Measurements from ENCODE around the gene ENTREP3.

Gene ENTREP3

GRCh38 chr1:155277070-155277901, 22.0 kb upstream of the ENTREP3 start, which contains the start of gene HCN3:
Gene HCN3 (plus strand): TSS chr1:155277463. CDS start chr1:155277591, 128 bp downstream.
- H3K36me3 ChIP-seq (ENCODE audit: control insufficient read depth, insufficient read depth, low read length, severe bottlenecking), result no peaks in the 10 kb centered on the region
- DNase-seq (ENCODE audit: low read depth), result peak; percentile 99
- H3K4me1 ChIP-seq (ENCODE audit: control insufficient read depth, insufficient read depth, low read length), result peaks cover 11% of the 10 kb centered on the region
- peak within 1 kb of the TSS; percentile 84 for H3K9ac ChIP-seq (ENCODE audit: low read length)
- H3K9me3 ChIP-seq (ENCODE audit: control insufficient read depth, low read length), result no peaks in the 10 kb centered on the region
- H3K27me3 ChIP-seq (replicated peaks; ENCODE audit: control insufficient read depth, insufficient read depth, low read length), result no peaks in the 10 kb centered on the region
- peak within 1 kb of the TSS; percentile 84 for H3K4me3 ChIP-seq (ENCODE audit: low read length)

GRCh38 chr1:155273343-155274245, 18.3 kb upstream of the ENTREP3 start, which contains the start of gene CLK2:
Gene CLK2 (minus strand): TSS chr1:155273504. CDS start chr1:155270977, 2,527 bp downstream.
- Histone ChIP-seq H3K9ac (ENCODE audit: low read length) (peak within 1 kb of the TSS; percentile 86), H3K4me3 (ENCODE audit: low read length) (peak within 1 kb of the TSS; percentile 83), H3K4me1 (ENCODE audit: control insufficient read depth, insufficient read depth, low read length) (peaks cover 19% of the 10 kb centered on the region), H3K9me3 (ENCODE audit: control insufficient read depth, low read length) (no peaks in the 10 kb centered on the region), H3K36me3 (ENCODE audit: control insufficient read depth, insufficient read depth, low read length, severe bottlenecking) (peaks cover 28% of the 10 kb centered on the region), H3K27me3 (replicated peaks; ENCODE audit: control insufficient read depth, insufficient read depth, low read length) (no peaks in the 10 kb centered on the region)
- DNase-seq (ENCODE audit: low read depth), result peak; percentile 97

- DNase-seq (ENCODE audit: low read depth), result peak; percentile 80
- Histone ChIP-seq H3K4me3 (ENCODE audit: low read length) (peak overlapping the region; percentile 83), H3K9me3 (ENCODE audit: control insufficient read depth, low read length) (no peaks in the 10 kb centered on the region), H3K27me3 (replicated peaks; ENCODE audit: control insufficient read depth, insufficient read depth, low read length) (no peaks in the 10 kb centered on the region), H3K4me1 (ENCODE audit: control insufficient read depth, insufficient read depth, low read length) (peaks cover 19% of the 10 kb centered on the region), H3K36me3 (ENCODE audit: control insufficient read depth, insufficient read depth, low read length, severe bottlenecking) (peaks cover 37% of the 10 kb centered on the region), H3K9ac (ENCODE audit: low read length) (peak overlapping the region; percentile 86)
Observed at GRCh38 chr1:155272466-155273342, 17.4 kb upstream of the ENTREP3 start.

- H3K9ac ChIP-seq (ENCODE audit: low read length), result peak overlapping the region; percentile 34
Observed at GRCh38 chr1:155269381-155269780, 14.1 kb upstream of the ENTREP3 start.

GRCh38 chr1:155268630-155269029, 13.3 kb upstream of the ENTREP3 start:
- peaks cover 76% of the 10 kb centered on the region for H3K36me3 ChIP-seq (ENCODE audit: control insufficient read depth, insufficient read depth, low read length, severe bottlenecking)
- no peak for DNase-seq (ENCODE audit: low read depth)
- no peak overlapping the region for H3K9ac ChIP-seq (ENCODE audit: low read length)
- no peaks in the 10 kb centered on the region for H3K9me3 ChIP-seq (ENCODE audit: control insufficient read depth, low read length)
- no peak overlapping the region for H3K4me3 ChIP-seq (ENCODE audit: low read length)
- H3K27me3 ChIP-seq (replicated peaks; ENCODE audit: control insufficient read depth, insufficient read depth, low read length), result no peaks in the 10 kb centered on the region
- peaks cover 11% of the 10 kb centered on the region for H3K4me1 ChIP-seq (ENCODE audit: control insufficient read depth, insufficient read depth, low read length)

More at GRCh38 chr1:155269381-155269780, 14.1 kb upstream of the ENTREP3 start:
- Histone ChIP-seq H3K9me3 (ENCODE audit: control insufficient read depth, low read length) (no peaks in the 10 kb centered on the region), H3K4me3 (ENCODE audit: low read length) (no peak overlapping the region), H3K4me1 (ENCODE audit: control insufficient read depth, insufficient read depth, low read length) (peaks cover 14% of the 10 kb centered on the region), H3K27me3 (replicated peaks; ENCODE audit: control insufficient read depth, insufficient read depth, low read length) (no peaks in the 10 kb centered on the region), H3K36me3 (ENCODE audit: control insufficient read depth, insufficient read depth, low read length, severe bottlenecking) (peaks cover 68% of the 10 kb centered on the region)
- DNase-seq (ENCODE audit: low read depth), result no peak

- peak overlapping the region; percentile 43 for H3K9ac ChIP-seq (ENCODE audit: low read length)
- H3K36me3 ChIP-seq (ENCODE audit: control insufficient read depth, insufficient read depth, low read length, severe bottlenecking), result peaks cover 86% of the 10 kb centered on the region
- H3K9me3 ChIP-seq (ENCODE audit: control insufficient read depth, low read length), result no peaks in the 10 kb centered on the region
- H3K27me3 ChIP-seq (replicated peaks; ENCODE audit: control insufficient read depth, insufficient read depth, low read length), result no peaks in the 10 kb centered on the region
- no peak overlapping the region for H3K4me3 ChIP-seq (ENCODE audit: low read length)
- DNase-seq (ENCODE audit: low read depth), result no peak
- peaks cover 11% of the 10 kb centered on the region for H3K4me1 ChIP-seq (ENCODE audit: control insufficient read depth, insufficient read depth, low read length)
Observed at GRCh38 chr1:155267373-155267772, 12.1 kb upstream of the ENTREP3 start.

- no peaks in the 10 kb centered on the region for H3K27me3 ChIP-seq (replicated peaks; ENCODE audit: control insufficient read depth, insufficient read depth, low read length)
- peaks cover 83% of the 10 kb centered on the region for H3K36me3 ChIP-seq (ENCODE audit: control insufficient read depth, insufficient read depth, low read length, severe bottlenecking)
- no peak overlapping the region for H3K9ac ChIP-seq (ENCODE audit: low read length)
- DNase-seq (ENCODE audit: low read depth), result no peak
- no peak overlapping the region for H3K4me3 ChIP-seq (ENCODE audit: low read length)
- H3K4me1 ChIP-seq (ENCODE audit: control insufficient read depth, insufficient read depth, low read length), result peaks cover 5% of the 10 kb centered on the region
- no peaks in the 10 kb centered on the region for H3K9me3 ChIP-seq (ENCODE audit: control insufficient read depth, low read length)
Observed at GRCh38 chr1:155266553-155266952, 11.3 kb upstream of the ENTREP3 start.

- no peak for DNase-seq (ENCODE audit: low read depth)
- Histone ChIP-seq H3K27me3 (replicated peaks; ENCODE audit: control insufficient read depth, insufficient read depth, low read length) (no peaks in the 10 kb centered on the region), H3K4me3 (ENCODE audit: low read length) (no peak overlapping the region), H3K9me3 (ENCODE audit: control insufficient read depth, low read length) (no peaks in the 10 kb centered on the region), H3K9ac (ENCODE audit: low read length) (peak overlapping the region; percentile 95), H3K4me1 (ENCODE audit: control insufficient read depth, insufficient read depth, low read length) (peaks cover 17% of the 10 kb centered on the region), H3K36me3 (ENCODE audit: control insufficient read depth, insufficient read depth, low read length, severe bottlenecking) (peaks cover 62% of the 10 kb centered on the region)
Observed at GRCh38 chr1:155263067-155263466, 7.8 kb upstream of the ENTREP3 start.

GRCh38 chr1:155261852-155262673, 6.8 kb upstream of the ENTREP3 start, which contains the start of gene SCAMP3:
Gene SCAMP3 (minus strand): TSS chr1:155262360. CDS start chr1:155262151, 209 bp downstream.
- Histone ChIP-seq H3K9me3 (ENCODE audit: control insufficient read depth, low read length) (no peaks in the 10 kb centered on the region), H3K36me3 (ENCODE audit: control insufficient read depth, insufficient read depth, low read length, severe bottlenecking) (peaks cover 59% of the 10 kb centered on the region)

GRCh38 chr1:155261493-155261851, 6.2 kb upstream of the ENTREP3 start:
- Histone ChIP-seq H3K27me3 (replicated peaks; ENCODE audit: control insufficient read depth, insufficient read depth, low read length) (no peaks in the 10 kb centered on the region), H3K36me3 (ENCODE audit: control insufficient read depth, insufficient read depth, low read length, severe bottlenecking) (peaks cover 59% of the 10 kb centered on the region), H3K9me3 (ENCODE audit: control insufficient read depth, low read length) (no peaks in the 10 kb centered on the region), H3K4me3 (ENCODE audit: low read length) (peak overlapping the region; percentile 94), H3K4me1 (ENCODE audit: control insufficient read depth, insufficient read depth, low read length) (peaks cover 20% of the 10 kb centered on the region), H3K9ac (ENCODE audit: low read length) (peak overlapping the region; percentile 95)
- DNase-seq (ENCODE audit: low read depth), result no peak

More at GRCh38 chr1:155261852-155262673, 6.8 kb upstream of the ENTREP3 start, which contains the start of gene SCAMP3:
- Histone ChIP-seq H3K4me3 (ENCODE audit: low read length) (peak within 1 kb of the TSS; percentile 94), H3K4me1 (ENCODE audit: control insufficient read depth, insufficient read depth, low read length) (peaks cover 17% of the 10 kb centered on the region), H3K9ac (ENCODE audit: low read length) (peak within 1 kb of the TSS; percentile 95), H3K27me3 (replicated peaks; ENCODE audit: control insufficient read depth, insufficient read depth, low read length) (no peaks in the 10 kb centered on the region)
- DNase-seq (ENCODE audit: low read depth), result peak; percentile 99

Measured in adipocyte (in vitro differentiated cells).